H1 (cell line): Measurements from ENCODE around the gene MRPS34. TPM values are rescaled to one million over a fixed set of nuclear protein-coding genes. Genes with fewer than 3 reads are reported as not detected.

Experiments used
- GTF2F1 ChIP-seq: IDR thresholded peaks from 2 replicates; pipeline ENCODE4 v1.6.1; 2012; ENCODE audit warnings: low read depth, low read length, improper control_type of control experiment, borderline replicate concordance
- KDM4A ChIP-seq: IDR thresholded peaks from one replicate; pipeline ENCODE4 v1.7.1; 2012; ENCODE audit warnings: low read depth, mild to moderate bottlenecking, moderate library complexity, low read length, inconsistent platforms; ENCODE audit not compliant: severe bottlenecking
- SP2 ChIP-seq: IDR thresholded peaks from 2 replicates; pipeline ENCODE4 v1.6.1; 2012; ENCODE audit warnings: mild to moderate bottlenecking, low read length, inconsistent platforms
- SRF ChIP-seq: IDR thresholded peaks from 2 replicates; pipeline ENCODE4 v1.6.1; 2011; ENCODE audit warnings: mild to moderate bottlenecking, low read depth, low read length, moderate library complexity
- polyA plus RNA-seq, 7 experiments: library from polyadenylated mRNA; depleted of rRNA in 3 of 7; stranded (reverse) in 5 of 7; unstranded in 2 of 7; fragments of >200 nt in 5 of 7; fragments of 200-250 nt in 2 of 7; gene quantifications; 1 replicate in 5 of 7; 2 replicates in 1 of 7; 4 replicates in 1 of 7; pipeline versions ENCODE4 v1.2.1 to v1.2.3, GENCODE V29; 2011 to 2013; ENCODE audit warnings: missing spikeins in 2 of 7, mixed read lengths in 2 of 7
- total RNA-seq: library from RNA; stranded (reverse); fragmentation: NEBNext Ultra II Directional; extraction: Animal tissue kit (Norgen Biotek cat#: 25700); gene quantifications from 2 replicates; pipeline ENCODE4 v1.2.1, GENCODE V29; 2021
- TF ChIP-seq, protein P1 (sequence below): IDR thresholded peaks from 2 replicates; pipeline ENCODE4 v1.6.1; 2011; ENCODE audit warnings: low read depth, mild to moderate bottlenecking, low read length; ENCODE audit not compliant: insufficient read depth
- TF ChIP-seq, protein P2 (sequence below): IDR thresholded peaks from 2 replicates; pipeline ENCODE4 v1.6.1; 2011; ENCODE audit warnings: low read length, improper control_type of control experiment

The MRPS34 gene
- total and polyA plus RNA-seq, 2 of the 8 experiments (the other 6 are each of a cell fraction or from before 2014, with no cell fraction given) = 168 to 252 TPM

DNA sequence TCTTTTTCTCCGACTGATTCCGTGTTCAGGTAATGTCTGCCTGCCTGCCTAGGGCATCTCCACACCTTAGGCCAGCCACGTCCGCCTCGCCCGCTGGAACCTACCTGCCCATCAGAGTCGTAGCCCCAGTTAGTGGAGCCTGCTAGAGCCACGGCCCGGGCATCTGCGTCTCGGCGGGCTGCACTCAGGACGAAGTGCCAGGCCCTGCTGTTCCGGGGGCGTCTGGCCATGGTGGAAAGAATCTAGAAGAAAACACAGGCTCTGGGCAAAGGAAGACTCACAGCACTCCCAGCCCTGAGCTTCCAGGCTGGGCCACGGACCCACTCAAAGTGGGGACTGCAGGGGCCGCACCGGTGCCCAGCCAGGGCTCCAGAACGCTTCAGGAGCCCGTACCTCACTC, 8.3 kb upstream of the MRPS34 start (continued):
- TF ChIP-seq, protein P1, sequence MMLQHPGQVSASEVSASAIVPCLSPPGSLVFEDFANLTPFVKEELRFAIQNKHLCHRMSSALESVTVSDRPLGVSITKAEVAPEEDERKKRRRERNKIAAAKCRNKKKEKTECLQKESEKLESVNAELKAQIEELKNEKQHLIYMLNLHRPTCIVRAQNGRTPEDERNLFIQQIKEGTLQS = no peak
- no peak for TF ChIP-seq SRF
- no peak for TF ChIP-seq GTF2F1
- TF ChIP-seq, protein P2, sequence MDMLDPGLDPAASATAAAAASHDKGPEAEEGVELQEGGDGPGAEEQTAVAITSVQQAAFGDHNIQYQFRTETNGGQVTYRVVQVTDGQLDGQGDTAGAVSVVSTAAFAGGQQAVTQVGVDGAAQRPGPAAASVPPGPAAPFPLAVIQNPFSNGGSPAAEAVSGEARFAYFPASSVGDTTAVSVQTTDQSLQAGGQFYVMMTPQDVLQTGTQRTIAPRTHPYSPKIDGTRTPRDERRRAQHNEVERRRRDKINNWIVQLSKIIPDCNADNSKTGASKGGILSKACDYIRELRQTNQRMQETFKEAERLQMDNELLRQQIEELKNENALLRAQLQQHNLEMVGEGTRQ = no peak
- TF ChIP-seq SP2 = no peak
- no peak for TF ChIP-seq KDM4A
